GM10266 (cell line): ENCODE data around the gene DPP6.

Source experiments
- DNase-seq: peaks from one replicate; pipeline ENCODE4 v3.0.0; 2012; ENCODE audit errors: extremely low spot score
- TF ChIP-seq, protein P1 (sequence below): IDR thresholded peaks from 2 replicates; pipeline ENCODE4 v1.5.1; 2012; ENCODE audit warnings: mild to moderate bottlenecking, low read depth; ENCODE audit not compliant: control insufficient read depth, insufficient read depth; ENCODE audit errors: missing control alignments

The DPP6 gene

DNA sequence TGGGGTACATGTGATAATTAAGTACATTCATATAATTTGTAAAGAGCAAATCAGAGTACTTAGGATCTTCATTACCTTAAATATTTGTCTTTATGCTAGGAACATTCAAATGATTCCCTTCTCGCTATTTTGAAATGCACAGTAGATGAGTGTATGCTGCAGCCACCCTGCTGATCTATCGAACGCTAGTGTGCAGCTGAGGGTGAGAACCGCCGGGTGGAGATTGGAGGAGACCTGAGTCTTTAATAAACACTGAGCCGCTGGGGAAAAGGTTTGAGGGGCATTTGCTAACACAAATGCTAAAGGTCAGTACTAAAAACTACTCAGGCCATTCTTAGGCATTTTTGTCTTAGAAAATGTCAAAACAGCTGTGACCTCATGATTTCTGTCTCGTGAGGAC is 148.0 kb downstream of the DPP6 start:
- TF ChIP-seq, protein P1, sequence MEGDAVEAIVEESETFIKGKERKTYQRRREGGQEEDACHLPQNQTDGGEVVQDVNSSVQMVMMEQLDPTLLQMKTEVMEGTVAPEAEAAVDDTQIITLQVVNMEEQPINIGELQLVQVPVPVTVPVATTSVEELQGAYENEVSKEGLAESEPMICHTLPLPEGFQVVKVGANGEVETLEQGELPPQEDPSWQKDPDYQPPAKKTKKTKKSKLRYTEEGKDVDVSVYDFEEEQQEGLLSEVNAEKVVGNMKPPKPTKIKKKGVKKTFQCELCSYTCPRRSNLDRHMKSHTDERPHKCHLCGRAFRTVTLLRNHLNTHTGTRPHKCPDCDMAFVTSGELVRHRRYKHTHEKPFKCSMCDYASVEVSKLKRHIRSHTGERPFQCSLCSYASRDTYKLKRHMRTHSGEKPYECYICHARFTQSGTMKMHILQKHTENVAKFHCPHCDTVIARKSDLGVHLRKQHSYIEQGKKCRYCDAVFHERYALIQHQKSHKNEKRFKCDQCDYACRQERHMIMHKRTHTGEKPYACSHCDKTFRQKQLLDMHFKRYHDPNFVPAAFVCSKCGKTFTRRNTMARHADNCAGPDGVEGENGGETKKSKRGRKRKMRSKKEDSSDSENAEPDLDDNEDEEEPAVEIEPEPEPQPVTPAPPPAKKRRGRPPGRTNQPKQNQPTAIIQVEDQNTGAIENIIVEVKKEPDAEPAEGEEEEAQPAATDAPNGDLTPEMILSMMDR: no peak
- DNase-seq: no peak

DNA sequence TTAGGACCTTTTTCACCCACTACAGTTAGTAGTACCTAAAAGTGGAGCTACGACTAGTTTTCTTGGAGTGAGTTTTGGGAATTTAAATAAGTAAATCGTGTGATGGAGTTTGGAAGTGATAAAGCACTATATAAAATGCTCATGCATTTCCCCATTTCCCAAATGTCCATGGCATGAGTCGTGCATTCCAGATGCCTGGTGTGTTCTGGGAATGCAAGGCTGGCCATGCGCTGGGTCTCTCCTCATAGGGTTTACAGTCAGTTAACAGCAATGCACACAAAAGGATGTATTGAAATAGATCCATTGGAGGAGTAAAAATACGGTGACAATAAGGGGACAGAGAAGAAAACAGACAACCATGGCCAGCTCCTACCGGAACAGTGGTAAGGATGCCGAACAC is 149.8 kb downstream of the DPP6 start:
- TF ChIP-seq, protein P1: no peak
- no peak for DNase-seq

DNA sequence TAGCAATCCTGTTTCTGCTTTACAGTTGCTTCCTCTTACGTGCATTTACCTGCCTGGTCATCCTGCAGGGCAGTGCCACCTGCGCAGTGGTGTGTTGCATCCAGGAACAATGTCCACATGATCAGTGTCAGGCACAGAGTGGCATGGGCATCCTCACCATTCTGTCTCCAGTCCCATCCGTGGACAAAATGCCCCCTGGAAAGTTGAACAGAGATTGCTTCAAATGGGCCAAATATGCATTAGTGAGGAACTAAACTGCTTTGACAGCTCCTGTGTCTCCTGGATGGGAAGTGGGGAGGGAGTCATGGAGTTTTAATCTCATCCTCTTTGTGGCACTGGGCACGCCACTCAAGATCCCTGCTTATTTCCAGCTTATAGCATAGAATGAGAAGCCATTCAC is 151.8 kb downstream of the DPP6 start:
- no peak for DNase-seq

DNA sequence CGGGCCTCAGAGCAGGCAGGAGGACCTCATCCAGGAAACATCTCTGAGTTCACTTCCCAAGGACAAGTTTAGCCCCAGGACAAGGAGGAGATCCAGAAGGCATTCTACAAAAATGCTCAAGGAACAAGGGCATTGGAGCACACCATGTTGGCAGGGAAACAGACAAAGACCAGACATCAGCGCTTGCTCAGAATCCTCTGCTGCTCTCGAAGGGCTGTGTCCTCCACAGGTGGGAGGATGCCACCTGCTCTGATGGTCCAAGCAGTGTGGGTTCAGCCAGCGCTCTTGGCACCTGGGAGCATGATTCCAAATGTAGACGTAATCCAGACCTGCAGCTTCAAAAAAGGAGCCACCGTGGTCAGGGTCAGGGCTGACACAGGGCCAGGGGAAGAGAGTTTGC is 160.7 kb downstream of the DPP6 start:
- DNase-seq: no peak
- TF ChIP-seq, protein P1: no peak

More for the DNA sequence above, 151.8 kb downstream of the DPP6 start:
- TF ChIP-seq, protein P1: no peak

DNA sequence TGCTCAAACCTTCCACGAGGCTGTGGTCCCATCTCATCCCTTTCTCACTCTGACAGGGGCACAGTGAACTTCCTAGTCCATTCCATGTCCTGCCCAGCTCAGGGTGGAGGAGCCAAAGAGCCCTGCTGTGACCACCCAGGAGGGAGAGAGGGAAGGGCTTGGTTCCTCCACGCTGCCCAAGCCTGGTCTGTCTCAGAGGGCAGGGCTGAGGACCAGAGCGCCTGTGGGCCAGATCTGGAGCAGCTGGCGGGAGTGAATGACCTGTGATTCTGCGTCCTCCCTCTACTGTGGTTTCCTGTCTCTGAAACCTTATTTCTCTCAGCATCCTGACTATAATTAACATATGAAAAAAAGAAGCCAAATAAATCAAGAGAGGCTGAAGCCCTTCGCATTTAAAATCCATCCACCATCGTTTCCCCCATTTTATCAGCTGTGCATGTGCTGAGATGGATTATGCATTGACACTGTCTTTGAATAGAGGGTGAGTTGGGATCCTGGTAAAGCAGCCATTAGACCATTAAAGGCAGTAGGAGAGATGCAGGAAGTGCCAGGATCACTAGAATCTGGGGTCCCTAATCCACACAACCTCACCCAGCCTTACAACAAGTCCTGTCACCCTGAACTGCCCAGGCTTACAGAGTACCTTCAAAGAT is 165.6 kb downstream of the DPP6 start:
- DNase-seq: no peak
- TF ChIP-seq, protein P1: no peak

DNA sequence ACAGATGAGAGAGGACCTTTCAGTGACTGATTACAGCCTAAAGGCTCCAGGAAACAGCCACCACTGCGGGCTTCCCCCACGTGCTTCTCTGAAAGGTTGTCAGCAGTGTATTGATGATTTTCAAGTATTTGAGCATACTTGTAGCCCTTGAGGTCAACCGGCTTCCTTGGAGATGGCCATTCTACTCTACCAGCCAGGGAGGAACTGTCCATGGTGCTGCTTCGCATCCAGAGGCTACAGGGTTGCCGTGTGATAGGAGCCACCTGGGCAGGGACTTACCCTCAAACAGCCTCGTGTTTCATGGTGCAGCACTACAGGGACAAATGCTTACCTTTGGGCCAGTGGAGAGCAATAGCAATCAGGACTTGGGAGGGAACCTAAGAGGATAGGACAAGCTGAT is 179.5 kb downstream of the DPP6 start:
- TF ChIP-seq, protein P1: no peak
- DNase-seq: no peak

DNA sequence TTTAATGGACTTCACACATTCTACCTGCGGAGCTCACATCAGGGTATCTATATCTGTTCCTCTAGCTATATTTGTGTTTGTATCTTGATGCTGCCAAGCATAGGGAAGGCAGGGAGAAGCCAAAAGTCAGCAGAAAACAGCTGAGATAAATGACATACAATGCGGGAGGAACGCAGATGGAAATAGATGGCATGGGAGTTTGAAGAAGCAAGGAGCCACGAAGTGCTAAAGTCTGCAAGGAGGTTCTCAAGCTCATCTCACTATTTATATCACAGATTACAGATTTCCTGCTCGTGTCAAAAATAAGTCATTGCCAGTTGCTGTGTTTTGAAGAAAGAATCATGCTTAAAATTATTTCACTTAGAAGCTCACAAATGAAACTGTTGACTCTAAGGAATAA is 180.5 kb downstream of the DPP6 start:
- DNase-seq: no peak
- TF ChIP-seq, protein P1: no peak
